GM12874 (cell line): ENCODE measurements around the gene DLX5.

Source experiments
- TF ChIP-seq, protein P1 (sequence below): IDR thresholded peaks from 2 replicates; pipeline ENCODE4 v1.5.1; 2011; ENCODE audit warnings: low read depth, mild to moderate bottlenecking, control low read depth, low read length, moderate library complexity; ENCODE audit not compliant: insufficient read depth

DLX5 gene

DNA sequence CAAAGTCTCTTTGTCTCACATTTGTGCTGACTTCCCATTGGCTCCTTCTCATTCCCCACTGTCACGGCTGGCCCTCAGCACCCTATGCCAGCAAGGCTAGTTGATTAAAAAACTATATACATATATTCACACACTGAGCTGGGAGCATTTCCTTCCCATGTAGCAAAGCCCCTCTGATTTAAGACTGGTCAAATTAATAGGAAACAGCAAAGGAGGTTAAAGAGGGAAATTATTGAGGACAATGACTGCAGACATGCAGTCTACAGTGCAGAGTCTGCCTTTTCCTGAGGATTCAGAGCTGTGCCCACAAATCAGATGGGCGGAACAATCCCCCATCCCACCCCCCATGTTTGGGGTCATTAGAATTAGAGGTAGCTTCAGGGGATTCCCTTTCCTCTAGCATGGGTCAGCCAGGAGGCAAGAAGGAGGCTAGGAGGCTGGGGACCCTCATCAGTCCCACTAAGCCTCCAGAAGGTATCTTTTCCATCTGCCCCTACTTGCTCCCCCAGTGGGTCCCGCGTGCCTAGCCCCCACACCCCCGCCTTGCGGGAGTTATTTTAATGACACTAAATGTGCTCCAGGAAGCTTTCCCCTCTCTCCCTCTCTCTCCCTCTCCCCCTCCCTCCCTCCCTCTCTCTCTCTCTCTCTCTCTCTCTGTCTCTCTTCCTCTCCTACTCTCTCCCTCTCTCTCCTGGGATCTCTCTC is 29.1 kb downstream of the DLX5 start:
- TF ChIP-seq, protein P1, sequence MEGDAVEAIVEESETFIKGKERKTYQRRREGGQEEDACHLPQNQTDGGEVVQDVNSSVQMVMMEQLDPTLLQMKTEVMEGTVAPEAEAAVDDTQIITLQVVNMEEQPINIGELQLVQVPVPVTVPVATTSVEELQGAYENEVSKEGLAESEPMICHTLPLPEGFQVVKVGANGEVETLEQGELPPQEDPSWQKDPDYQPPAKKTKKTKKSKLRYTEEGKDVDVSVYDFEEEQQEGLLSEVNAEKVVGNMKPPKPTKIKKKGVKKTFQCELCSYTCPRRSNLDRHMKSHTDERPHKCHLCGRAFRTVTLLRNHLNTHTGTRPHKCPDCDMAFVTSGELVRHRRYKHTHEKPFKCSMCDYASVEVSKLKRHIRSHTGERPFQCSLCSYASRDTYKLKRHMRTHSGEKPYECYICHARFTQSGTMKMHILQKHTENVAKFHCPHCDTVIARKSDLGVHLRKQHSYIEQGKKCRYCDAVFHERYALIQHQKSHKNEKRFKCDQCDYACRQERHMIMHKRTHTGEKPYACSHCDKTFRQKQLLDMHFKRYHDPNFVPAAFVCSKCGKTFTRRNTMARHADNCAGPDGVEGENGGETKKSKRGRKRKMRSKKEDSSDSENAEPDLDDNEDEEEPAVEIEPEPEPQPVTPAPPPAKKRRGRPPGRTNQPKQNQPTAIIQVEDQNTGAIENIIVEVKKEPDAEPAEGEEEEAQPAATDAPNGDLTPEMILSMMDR = no peak

DNA sequence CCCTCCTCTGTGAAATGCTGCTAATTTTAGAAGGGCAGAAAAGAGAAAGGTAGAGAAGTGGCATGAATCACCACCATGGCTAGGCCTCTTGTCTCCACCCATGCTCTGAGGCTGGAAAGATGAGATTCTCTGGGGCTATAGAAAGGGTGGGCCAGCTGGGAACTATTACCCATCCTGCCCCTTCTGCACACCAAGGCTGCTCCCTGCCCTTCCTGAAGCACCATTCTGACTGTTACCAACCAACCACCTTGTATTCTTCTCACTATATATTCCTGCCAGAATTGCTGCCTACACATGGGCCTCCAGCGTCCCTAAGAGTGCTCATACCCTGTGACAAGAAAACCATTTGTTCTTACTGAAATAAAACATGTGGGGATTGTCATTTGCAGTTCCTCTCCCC is 30.7 kb downstream of the DLX5 start:
- TF ChIP-seq, protein P1 = no peak

DNA sequence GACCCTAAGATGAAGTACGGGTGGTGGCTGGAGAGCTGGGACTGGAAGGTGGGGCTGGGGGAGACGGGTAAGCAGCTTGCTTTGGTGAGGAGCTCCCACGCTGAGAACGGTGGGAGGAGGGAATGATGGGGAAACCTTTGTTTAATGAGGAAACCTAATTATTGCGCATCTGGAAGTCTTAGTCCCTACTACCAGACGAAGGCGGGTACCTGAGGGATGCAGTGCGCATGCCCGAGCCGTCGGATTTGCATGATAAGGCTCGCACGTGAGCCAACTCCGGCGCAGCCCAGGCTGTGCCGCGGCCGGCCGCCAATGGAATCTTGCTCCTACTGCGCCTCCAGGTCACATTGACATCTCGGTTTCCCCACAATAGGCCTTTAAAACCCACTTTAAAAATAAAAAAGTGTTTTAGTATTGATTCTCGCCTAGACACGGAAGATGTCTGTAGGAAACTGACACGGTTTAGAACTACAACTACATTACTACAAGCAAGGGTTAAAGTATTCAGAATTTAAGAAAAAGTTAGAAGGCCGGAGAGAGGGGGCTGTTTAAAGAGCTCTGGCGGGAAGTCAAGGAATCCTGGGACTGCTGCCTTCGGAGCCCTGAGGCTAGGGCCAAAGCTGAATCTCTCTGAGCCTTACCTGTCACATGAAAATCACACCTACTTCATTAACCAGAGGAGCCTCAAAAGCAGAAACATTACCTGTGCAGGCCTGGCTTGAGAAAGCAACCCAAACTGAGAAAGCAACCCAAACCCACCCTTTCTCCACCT is 31.4 kb downstream of the DLX5 start:
- TF ChIP-seq, protein P1 = no peak

DNA sequence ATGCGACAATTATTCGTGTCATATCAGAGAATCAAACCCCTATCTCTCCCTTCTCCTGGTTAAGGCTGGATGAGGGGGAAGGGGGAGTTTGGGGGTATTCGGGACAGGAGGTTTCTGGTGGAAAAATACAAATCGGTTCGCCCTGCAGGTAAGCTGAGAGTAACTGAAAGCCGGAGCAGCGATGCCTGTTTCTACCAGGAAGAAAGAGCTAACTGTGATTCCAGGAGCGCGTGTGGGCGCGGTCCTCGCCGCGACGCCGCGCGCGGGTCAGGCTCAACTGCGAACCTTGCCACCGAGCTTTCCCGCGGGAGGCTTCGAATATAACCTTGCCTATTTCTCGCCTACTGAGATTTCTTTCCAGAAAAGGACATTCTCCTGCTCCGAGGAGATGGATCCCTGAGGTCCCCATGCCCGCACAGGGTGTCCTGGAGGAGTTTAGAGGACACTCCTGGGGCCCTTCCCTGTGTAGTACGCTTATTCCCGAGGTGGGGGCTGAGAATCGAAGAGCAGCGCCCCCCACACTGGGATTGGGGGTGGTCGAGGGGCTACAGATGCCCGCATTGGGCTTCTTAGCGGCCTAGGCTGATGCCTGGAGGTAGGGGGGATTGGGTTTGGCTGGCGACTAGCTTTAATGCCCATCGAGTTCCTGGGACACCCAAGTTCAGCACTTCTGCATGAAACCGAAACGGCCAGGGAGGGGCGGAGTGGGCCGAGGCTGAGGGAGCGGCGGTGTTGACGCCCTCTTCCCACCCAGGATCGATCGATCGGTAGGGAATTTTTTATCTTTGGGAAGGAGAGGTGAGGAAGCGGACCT is 32.2 kb downstream of the DLX5 start:
- TF ChIP-seq, protein P1 = no peak

DNA sequence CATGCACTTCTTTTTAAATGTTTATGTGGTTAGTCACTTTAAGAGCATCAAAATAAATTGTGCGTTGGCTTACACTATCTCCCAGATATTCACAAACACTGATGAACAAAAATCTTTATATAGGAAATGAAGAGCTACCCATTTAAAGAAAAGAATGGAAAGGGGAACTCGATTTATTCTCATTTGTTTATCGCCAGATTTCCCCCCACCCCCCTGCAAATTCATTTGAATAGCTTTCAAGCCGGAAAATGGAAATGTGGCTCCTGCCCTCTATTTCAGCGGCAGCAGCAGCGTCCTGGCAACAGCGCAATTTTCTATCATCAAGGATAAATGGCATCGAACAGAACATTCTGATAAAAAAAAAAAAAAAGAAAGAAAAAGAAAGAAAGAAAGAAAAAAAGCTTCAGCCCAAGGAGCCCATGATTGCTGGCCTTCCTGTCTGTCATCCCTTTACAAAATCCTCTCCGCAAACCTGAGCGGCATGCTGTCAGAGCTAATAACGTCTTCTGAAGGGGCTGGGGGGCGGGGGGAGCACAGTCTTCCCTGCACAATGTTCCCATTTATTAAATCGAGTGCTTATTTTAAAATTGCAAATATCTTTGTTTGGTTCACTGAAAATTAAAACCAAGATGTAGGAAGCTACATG is 33.0 kb downstream of the DLX5 start:
- TF ChIP-seq, protein P1 = no peak

DNA sequence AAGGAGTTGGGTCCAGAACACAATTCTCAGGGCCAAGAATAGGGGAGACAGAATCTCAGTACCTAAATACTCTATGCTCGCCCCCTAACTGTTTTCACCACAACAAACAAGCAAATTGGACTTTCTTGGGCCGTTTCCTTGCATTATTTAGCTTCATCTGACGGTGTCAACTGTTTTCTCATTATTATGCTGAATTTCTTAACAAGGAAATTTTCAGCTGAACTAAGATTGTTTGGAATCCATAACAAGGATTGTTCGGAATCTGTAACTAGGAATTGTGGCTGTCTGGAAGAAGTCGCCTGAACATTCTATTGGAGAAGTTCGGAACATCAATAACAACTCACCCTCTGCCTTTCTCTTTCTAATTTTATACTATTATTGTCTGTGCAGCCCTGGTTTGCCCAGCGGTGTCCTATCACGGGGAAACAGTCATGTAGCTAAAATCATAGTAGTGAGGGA is 34.7 kb downstream of the DLX5 start:
- TF ChIP-seq, protein P1 = no peak
